Measurements from ENCODE around the gene MGST2.

Gene MGST2

GRCh38 chr4:139674875-139675550 is 9.4 kb downstream of the MGST2 start:
- H3K4me1 ChIP-seq (ENCODE audit: control insufficient read depth, low read depth, low read length), result no peaks in the 10 kb centered on the region
- H3K36me3 ChIP-seq (ENCODE audit: control insufficient read depth, low read depth, low read length), result no peaks in the 10 kb centered on the region
- no peak overlapping the region for H3K9ac ChIP-seq (ENCODE audit: low read length)
- H3K4me3 ChIP-seq (ENCODE audit: low read length), result no peak overlapping the region
- no peaks in the 10 kb centered on the region for H3K27me3 ChIP-seq (ENCODE audit: control insufficient read depth, insufficient read depth, low read length)
- H3K27ac ChIP-seq (ENCODE audit: low read length), result no peak overlapping the region
- no peaks in the 10 kb centered on the region for H3K9me3 ChIP-seq (ENCODE audit: control insufficient read depth, low read depth, low read length)

GRCh38 chr4:139675651-139676050 is 10.0 kb downstream of the MGST2 start:
- Histone ChIP-seq H3K27ac (ENCODE audit: low read length) (no peak overlapping the region), H3K9me3 (ENCODE audit: control insufficient read depth, low read depth, low read length) (no peaks in the 10 kb centered on the region)

DNA sequence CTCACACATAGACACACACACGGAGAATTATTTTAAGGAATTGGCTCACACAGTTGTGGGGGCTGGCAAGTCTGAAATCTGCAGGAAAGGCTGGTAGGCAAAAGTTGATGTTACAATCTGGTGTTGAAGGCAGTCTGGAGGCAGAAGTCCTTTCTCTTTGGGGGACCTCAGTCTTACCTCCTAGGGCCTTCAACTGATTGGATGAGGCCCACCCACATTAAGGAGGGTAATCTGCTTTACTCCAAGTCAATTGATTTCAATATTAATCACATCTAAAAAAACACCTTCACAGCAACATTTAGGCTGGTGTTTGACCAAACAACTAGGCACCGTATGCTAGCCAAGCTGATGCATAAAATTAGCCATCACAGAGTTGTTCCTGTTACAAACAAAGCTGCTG is 10.7 kb downstream of the MGST2 start:
- H3K9ac ChIP-seq (ENCODE audit: low read length), result no peak overlapping the region
- H3K27ac ChIP-seq (ENCODE audit: low read length), result no peak overlapping the region
- H3K9me3 ChIP-seq (ENCODE audit: control insufficient read depth, low read depth, low read length), result no peaks in the 10 kb centered on the region
- no peak overlapping the region for H3K4me3 ChIP-seq (ENCODE audit: low read length)
- H3K27me3 ChIP-seq (ENCODE audit: control insufficient read depth, insufficient read depth, low read length), result no peaks in the 10 kb centered on the region
- no peaks in the 10 kb centered on the region for H3K4me1 ChIP-seq (ENCODE audit: control insufficient read depth, low read depth, low read length)
- H3K36me3 ChIP-seq (ENCODE audit: control insufficient read depth, low read depth, low read length), result no peaks in the 10 kb centered on the region

More at GRCh38 chr4:139675651-139676050, 10.0 kb downstream of the MGST2 start:
- H3K27me3 ChIP-seq (ENCODE audit: control insufficient read depth, insufficient read depth, low read length), result no peaks in the 10 kb centered on the region
- no peak overlapping the region for H3K4me3 ChIP-seq (ENCODE audit: low read length)
- H3K4me1 ChIP-seq (ENCODE audit: control insufficient read depth, low read depth, low read length), result no peaks in the 10 kb centered on the region
- H3K36me3 ChIP-seq (ENCODE audit: control insufficient read depth, low read depth, low read length), result no peaks in the 10 kb centered on the region
- H3K9ac ChIP-seq (ENCODE audit: low read length), result no peak overlapping the region

- Histone ChIP-seq H3K36me3 (ENCODE audit: control insufficient read depth, low read depth, low read length) (no peaks in the 10 kb centered on the region), H3K9ac (ENCODE audit: low read length) (no peak overlapping the region), H3K9me3 (ENCODE audit: control insufficient read depth, low read depth, low read length) (no peaks in the 10 kb centered on the region), H3K27ac (ENCODE audit: low read length) (no peak overlapping the region), H3K27me3 (ENCODE audit: control insufficient read depth, insufficient read depth, low read length) (no peaks in the 10 kb centered on the region), H3K4me1 (ENCODE audit: control insufficient read depth, low read depth, low read length) (no peaks in the 10 kb centered on the region), H3K4me3 (ENCODE audit: low read length) (no peak overlapping the region)
These were observed 11.4 kb downstream of the MGST2 start for GRCh38 chr4:139676913-139677585.

- Histone ChIP-seq H3K27me3 (ENCODE audit: control insufficient read depth, insufficient read depth, low read length) (no peaks in the 10 kb centered on the region), H3K36me3 (ENCODE audit: control insufficient read depth, low read depth, low read length) (no peaks in the 10 kb centered on the region), H3K27ac (ENCODE audit: low read length) (no peak overlapping the region), H3K9me3 (ENCODE audit: control insufficient read depth, low read depth, low read length) (no peaks in the 10 kb centered on the region), H3K4me1 (ENCODE audit: control insufficient read depth, low read depth, low read length) (no peaks in the 10 kb centered on the region), H3K9ac (ENCODE audit: low read length) (no peak overlapping the region), H3K4me3 (ENCODE audit: low read length) (no peak overlapping the region)
These were observed 16.7 kb downstream of the MGST2 start for GRCh38 chr4:139682309-139682708.

DNA sequence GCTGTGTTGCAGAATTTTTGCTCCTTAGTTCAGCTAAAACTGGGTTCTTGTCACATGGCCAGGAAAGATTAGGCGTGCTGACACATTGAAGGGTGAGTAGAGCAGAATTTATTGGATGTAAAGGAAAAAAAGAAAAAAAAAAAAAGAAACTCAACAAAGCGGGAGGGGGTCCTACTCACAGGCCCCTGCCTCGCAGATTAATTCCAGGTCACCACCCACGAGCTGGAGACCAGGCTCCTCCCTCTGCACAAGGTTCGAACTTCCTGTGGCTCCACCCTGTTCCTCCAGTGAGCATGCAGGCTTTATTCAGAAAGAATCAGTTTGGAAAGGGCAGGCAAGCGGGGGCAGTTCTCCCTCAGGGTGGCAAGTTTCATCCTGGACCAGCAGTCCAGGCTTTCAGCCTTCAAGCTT is 17.1 kb downstream of the MGST2 start:
- Histone ChIP-seq H3K9ac (ENCODE audit: low read length) (no peak overlapping the region), H3K36me3 (ENCODE audit: control insufficient read depth, low read depth, low read length) (no peaks in the 10 kb centered on the region), H3K4me3 (ENCODE audit: low read length) (no peak overlapping the region), H3K27ac (ENCODE audit: low read length) (no peak overlapping the region), H3K9me3 (ENCODE audit: control insufficient read depth, low read depth, low read length) (no peaks in the 10 kb centered on the region), H3K27me3 (ENCODE audit: control insufficient read depth, insufficient read depth, low read length) (no peaks in the 10 kb centered on the region), H3K4me1 (ENCODE audit: control insufficient read depth, low read depth, low read length) (no peaks in the 10 kb centered on the region)

DNA sequence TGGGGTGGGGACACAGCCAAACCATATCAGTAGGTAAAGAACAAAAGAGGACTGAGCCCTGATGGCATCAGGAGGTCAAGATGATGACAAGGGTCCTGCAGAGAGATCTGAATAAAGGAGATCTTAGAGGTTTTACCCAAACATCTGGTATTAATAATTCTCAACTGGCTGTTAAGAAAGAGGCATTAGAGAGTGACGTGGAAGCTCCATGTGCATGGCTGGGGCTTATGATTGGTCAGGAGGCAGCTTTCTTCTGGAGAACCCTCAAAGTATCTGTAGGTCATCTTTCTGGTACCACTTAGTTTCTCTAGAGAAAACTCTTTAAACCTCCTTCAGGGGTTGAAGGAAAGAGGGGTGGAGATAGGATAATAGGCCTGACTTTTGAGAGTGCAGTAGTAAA is 18.7 kb downstream of the MGST2 start:
- Histone ChIP-seq H3K4me3 (ENCODE audit: low read length) (no peak overlapping the region), H3K4me1 (ENCODE audit: control insufficient read depth, low read depth, low read length) (no peaks in the 10 kb centered on the region), H3K9me3 (ENCODE audit: control insufficient read depth, low read depth, low read length) (no peaks in the 10 kb centered on the region), H3K9ac (ENCODE audit: low read length) (no peak overlapping the region), H3K27ac (ENCODE audit: low read length) (no peak overlapping the region), H3K36me3 (ENCODE audit: control insufficient read depth, low read depth, low read length) (no peaks in the 10 kb centered on the region), H3K27me3 (ENCODE audit: control insufficient read depth, insufficient read depth, low read length) (no peaks in the 10 kb centered on the region)

- Histone ChIP-seq H3K9ac (ENCODE audit: low read length) (no peak overlapping the region), H3K4me1 (ENCODE audit: control insufficient read depth, low read depth, low read length) (no peaks in the 10 kb centered on the region), H3K4me3 (ENCODE audit: low read length) (no peak overlapping the region), H3K36me3 (ENCODE audit: control insufficient read depth, low read depth, low read length) (no peaks in the 10 kb centered on the region), H3K27ac (ENCODE audit: low read length) (no peak overlapping the region), H3K27me3 (ENCODE audit: control insufficient read depth, insufficient read depth, low read length) (no peaks in the 10 kb centered on the region), H3K9me3 (ENCODE audit: control insufficient read depth, low read depth, low read length) (no peaks in the 10 kb centered on the region)
These were observed 19.6 kb downstream of the MGST2 start for GRCh38 chr4:139685180-139685579.

DNA sequence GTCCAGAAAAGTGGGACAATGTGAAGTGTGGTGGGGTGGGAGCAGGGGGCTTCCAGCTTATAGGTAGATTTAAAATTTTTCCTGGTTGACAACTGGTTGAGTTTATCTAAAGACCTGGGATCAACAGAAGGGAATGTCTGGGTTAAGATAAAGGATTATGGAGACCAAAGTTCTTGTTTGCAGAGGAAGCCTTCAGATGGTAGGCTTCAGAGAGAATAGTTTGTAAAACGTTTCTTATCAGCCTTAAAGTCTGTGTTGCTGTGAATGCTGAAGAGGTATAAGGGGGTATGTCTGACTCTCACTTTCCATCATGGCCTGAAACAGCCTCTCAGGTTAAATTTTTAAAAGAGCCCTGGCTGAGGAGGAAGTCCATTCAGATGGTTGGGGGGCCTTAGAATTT is 20.5 kb downstream of the MGST2 start:
- H3K9me3 ChIP-seq (ENCODE audit: control insufficient read depth, low read depth, low read length), result no peaks in the 10 kb centered on the region
- no peaks in the 10 kb centered on the region for H3K36me3 ChIP-seq (ENCODE audit: control insufficient read depth, low read depth, low read length)
- no peak overlapping the region for H3K27ac ChIP-seq (ENCODE audit: low read length)
- no peaks in the 10 kb centered on the region for H3K27me3 ChIP-seq (ENCODE audit: control insufficient read depth, insufficient read depth, low read length)
- no peaks in the 10 kb centered on the region for H3K4me1 ChIP-seq (ENCODE audit: control insufficient read depth, low read depth, low read length)
- no peak overlapping the region for H3K4me3 ChIP-seq (ENCODE audit: low read length)
- H3K9ac ChIP-seq (ENCODE audit: low read length), result no peak overlapping the region

DNA sequence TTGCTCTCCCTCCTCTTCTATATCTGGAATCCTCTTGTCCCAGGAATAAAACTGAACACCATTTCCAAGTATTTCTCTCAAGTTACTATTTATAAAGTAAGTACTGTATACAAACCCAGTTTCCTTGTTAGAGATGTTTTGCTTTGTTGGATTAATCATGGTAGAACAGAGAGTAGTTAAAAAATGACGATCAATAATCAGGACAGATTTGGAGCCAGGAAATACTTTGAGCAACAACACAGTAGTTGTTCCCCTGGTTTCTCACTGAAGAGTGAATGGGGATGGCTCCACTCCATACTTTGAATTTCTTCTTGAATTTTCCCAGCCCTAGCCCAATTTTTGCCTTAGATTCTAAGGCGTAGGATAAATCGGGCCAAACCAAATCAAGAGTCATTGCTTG is 21.4 kb downstream of the MGST2 start:
- no peaks in the 10 kb centered on the region for H3K9me3 ChIP-seq (ENCODE audit: control insufficient read depth, low read depth, low read length)
- no peaks in the 10 kb centered on the region for H3K27me3 ChIP-seq (ENCODE audit: control insufficient read depth, insufficient read depth, low read length)
- no peaks in the 10 kb centered on the region for H3K36me3 ChIP-seq (ENCODE audit: control insufficient read depth, low read depth, low read length)
- H3K4me3 ChIP-seq (ENCODE audit: low read length), result no peak overlapping the region
- H3K27ac ChIP-seq (ENCODE audit: low read length), result no peak overlapping the region
- no peak overlapping the region for H3K9ac ChIP-seq (ENCODE audit: low read length)
- H3K4me1 ChIP-seq (ENCODE audit: control insufficient read depth, low read depth, low read length), result no peaks in the 10 kb centered on the region

- no peaks in the 10 kb centered on the region for H3K4me1 ChIP-seq (ENCODE audit: control insufficient read depth, low read depth, low read length)
- no peaks in the 10 kb centered on the region for H3K9me3 ChIP-seq (ENCODE audit: control insufficient read depth, low read depth, low read length)
- H3K9ac ChIP-seq (ENCODE audit: low read length), result no peak overlapping the region
- H3K27me3 ChIP-seq (ENCODE audit: control insufficient read depth, insufficient read depth, low read length), result no peaks in the 10 kb centered on the region
- no peak overlapping the region for H3K27ac ChIP-seq (ENCODE audit: low read length)
- no peak overlapping the region for H3K4me3 ChIP-seq (ENCODE audit: low read length)
- no peaks in the 10 kb centered on the region for H3K36me3 ChIP-seq (ENCODE audit: control insufficient read depth, low read depth, low read length)
These were observed 23.6 kb downstream of the MGST2 start for GRCh38 chr4:139689093-139689722.

- Histone ChIP-seq H3K36me3 (ENCODE audit: control insufficient read depth, low read depth, low read length) (no peaks in the 10 kb centered on the region), H3K9ac (ENCODE audit: low read length) (no peak overlapping the region), H3K4me1 (ENCODE audit: control insufficient read depth, low read depth, low read length) (no peaks in the 10 kb centered on the region), H3K27me3 (ENCODE audit: control insufficient read depth, insufficient read depth, low read length) (no peaks in the 10 kb centered on the region), H3K4me3 (ENCODE audit: low read length) (no peak overlapping the region), H3K27ac (ENCODE audit: low read length) (no peak overlapping the region), H3K9me3 (ENCODE audit: control insufficient read depth, low read depth, low read length) (no peaks in the 10 kb centered on the region)
These were observed 24.8 kb downstream of the MGST2 start for GRCh38 chr4:139690419-139690818.

Measured in iPS-18a (cell line).